Cortex of kidney (tissue), 1 donor: ENCODE measurements around the gene DCLK1.

ENCODE experiments used
- DNase-seq: peaks from one replicate; lab custom pipeline; 2025; lab: John Stamatoyannopoulos, UW

The DCLK1 gene

DNA sequence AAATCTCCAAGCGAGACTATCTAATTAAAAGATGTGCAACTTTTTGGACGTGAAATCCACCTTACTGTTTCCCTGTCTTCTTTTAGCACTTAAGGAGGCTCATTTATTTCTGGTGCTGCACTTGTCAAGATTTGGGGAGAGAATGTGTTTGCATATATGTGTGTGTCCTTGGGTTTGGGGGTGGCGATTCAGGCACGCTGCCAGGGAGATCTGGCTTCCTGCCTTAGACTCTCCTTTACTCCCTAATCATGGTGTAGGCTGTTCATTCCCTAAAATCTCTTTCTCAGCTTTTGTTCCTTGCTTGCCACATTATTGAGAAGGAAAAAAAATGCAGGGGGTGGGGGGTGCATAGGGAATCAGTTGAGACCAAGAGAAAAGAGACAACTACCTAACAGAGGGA is 271.2 kb downstream of the DCLK1 start:
- DNase-seq = no peak

DNA sequence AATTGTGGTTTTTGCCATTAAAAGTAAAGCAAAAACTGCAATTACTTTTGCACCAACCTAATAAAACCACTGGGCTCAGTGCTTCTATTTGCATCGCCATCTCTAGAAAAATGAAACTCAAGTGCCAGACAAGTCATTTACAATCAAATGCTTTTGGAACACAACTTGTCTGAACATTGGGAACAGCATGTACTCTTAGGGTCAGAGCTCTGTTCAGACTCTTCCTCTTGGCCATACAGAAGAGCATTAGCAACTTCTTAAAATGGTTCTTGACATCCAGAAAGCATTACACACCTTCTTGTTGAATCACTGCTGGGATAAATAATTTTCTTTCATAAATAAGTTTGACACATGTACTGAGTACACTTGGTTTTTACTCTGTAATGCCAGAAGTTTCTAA is 272.5 kb downstream of the DCLK1 start:
- no peak for DNase-seq

DNA sequence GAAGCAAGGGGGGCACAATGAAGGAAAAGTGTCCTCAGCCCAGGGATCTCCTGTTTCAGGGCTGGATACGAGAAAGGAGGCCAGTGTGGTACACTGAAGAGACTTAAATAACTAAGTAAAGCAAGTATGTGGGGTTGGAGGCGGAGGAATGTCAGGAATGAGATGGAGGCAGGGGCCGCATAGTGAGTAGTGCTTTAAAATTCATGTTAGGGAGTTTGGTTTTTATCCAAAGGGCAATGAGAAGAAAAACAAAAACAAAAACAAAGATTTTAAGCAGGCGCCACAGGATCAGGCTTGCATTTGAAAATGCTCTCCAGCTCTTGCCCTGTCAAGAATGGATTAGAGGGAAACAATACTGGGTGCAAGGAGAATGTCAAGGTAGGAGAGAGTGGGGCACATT is 273.4 kb downstream of the DCLK1 start:
- no peak for DNase-seq

DNA sequence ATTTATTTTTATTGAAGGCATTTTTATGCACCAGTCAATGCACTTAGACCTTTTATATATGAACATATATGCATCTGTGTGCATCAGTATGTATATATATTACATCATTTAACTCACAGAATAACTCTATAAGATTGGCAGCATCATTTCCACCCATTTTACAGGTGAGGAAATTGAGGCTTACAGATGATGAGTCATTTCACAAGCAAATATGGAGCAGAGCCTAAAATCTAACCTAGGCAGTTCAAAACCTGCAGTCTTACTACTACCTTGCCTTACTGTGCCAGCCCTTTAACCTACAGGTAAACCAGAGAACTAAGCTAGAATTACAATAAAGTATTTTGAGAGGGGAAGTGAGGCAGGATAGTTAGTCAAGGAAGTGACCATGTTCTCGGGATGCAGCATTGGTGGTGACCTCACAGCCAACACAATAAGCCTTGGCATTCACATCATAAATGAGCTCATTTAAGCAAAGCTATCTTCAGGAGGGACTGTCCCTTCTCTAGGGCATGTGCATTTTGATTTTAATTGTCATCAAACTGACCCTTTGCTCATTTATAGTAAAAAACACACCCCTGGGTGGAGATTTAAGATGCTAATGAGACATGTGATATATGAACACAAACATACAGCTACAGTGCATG is 274.3 kb downstream of the DCLK1 start:
- no peak for DNase-seq

DNA sequence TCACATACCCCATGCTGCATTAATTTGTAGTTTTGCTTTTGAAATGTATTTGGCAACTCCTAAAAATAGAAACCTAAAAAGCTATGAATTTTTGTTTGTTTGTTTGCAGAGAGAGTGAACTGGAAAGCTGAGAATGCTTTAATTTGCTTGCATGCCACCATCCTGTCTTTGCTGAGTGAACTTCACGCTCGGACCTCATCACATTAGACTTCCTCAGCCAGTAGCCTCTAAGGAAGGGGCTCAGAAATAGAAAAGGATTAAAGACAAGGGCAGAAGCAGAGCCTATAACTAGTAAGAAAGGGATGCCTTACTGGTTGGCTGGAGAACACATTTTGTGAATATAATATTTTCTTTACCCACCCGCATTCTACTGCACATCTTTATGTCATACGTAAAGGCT is 275.1 kb downstream of the DCLK1 start:
- no peak for DNase-seq

DNA sequence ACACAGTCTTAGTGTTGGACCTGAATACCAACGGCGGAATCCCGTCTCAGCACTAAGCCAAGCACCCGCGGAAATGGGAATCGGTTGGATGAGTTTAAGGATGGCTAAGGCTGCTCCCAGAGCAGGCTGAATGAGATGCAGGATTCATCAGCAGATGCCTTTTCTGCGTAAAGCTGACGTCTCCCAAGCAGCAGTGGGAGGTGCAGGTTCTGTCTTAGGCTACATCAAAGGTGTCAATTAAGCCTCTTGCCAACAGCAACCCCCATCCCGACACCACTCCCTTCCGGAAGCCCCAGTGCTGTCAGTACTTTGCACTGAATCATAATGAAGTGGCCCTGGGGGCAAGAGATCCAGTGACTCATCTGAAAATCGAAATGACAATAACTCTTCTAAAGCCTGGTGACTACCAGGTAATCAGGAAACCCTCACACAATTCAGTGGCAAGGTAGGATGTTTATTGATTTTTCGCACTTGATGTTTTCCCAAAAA is 275.6 kb downstream of the DCLK1 start:
- no peak for DNase-seq

DNA sequence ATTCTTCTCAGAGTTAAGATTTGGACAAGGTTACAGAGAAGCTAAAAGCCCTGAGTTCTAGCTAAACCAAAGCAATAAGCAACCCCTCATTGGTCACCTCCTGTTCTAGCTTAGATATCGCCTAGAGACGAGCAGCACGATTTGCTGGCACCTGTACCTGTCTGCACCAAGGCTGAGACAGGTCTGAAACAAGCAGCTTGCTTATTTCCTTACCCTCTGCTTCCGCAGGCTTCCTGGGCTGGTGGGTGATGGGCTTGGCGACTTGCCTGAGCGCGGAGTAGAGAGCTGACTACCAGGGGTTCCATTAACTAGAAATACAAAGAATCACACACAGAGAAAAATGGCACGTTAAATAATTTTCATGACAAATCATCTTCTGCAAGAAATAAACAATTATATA is 276.9 kb downstream of the DCLK1 start:
- DNase-seq = no peak

DNA sequence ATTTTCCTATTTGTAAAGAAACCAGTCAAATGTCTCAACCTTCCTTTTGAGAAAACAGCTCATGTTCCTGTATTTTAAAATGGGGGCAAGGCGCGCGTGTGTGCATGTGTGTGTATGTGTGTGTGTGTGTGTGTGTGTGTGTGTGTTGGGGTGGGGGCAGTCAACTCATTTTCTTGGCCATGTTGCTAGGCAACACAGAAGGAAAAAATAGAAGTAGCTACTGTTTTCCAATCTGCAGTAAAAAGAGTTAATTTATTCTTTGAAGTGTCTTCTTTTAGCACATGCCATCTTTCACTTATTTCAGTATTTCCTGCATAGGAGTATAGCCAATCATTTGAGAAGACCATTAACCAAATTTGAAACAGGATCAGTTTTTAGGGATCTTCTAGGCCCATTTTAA is 279.3 kb downstream of the DCLK1 start:
- no peak for DNase-seq

DNA sequence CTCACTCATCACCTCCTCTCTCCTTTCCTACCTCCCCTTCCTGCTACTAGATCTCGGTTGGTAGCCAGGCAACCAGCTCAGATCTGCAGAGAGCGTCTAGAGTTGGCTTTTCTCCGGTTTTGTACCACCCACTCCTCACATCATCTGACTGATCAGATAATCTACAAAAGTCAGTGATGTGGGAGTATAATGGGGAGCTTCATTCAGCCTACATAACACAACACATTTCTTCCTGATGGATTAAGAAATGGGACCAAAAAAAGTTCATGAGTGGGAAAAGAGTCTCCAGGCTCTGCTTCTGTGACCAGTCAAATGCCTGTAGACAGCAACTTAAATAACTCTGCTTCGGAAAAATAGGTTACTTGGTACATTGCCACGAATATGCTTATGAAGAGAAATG is 279.8 kb downstream of the DCLK1 start:
- no peak for DNase-seq

DNA sequence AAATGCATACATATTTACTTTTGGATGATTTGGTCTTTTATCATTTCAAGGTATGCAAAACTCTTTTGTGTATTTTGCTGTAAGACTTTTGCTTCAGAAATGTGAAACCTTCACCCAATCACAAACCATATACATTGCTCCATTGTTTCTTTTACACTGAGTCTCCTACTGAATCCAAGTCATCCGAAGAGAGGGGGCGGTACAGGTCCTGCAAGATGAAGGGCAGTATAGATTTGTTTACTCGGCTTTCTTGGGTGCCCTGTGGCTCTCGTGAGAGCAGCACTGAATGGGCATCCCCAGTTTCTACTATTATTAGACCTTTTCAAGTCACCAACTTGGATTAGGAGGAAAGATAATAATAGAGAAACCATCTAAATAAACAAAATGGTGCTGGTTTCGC is 280.6 kb downstream of the DCLK1 start:
- no peak for DNase-seq

DNA sequence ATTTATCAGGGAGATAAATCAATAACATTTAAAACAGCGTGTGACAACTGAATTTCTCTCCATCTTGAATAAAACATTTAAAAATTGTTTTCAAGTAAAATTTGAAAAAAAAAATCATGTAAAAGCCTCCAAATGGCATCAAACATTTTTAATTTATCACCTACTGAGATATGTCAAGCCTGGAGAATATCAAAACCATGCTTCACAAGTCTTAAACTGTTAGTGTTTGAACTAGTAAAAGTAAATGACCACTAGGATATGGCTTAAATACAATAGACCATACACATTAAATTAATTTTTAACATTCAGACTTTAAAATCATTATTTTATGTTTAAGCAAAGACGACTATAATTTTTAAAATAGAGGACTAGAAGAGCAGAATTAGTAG is 281.9 kb downstream of the DCLK1 start:
- DNase-seq = no peak

DNA sequence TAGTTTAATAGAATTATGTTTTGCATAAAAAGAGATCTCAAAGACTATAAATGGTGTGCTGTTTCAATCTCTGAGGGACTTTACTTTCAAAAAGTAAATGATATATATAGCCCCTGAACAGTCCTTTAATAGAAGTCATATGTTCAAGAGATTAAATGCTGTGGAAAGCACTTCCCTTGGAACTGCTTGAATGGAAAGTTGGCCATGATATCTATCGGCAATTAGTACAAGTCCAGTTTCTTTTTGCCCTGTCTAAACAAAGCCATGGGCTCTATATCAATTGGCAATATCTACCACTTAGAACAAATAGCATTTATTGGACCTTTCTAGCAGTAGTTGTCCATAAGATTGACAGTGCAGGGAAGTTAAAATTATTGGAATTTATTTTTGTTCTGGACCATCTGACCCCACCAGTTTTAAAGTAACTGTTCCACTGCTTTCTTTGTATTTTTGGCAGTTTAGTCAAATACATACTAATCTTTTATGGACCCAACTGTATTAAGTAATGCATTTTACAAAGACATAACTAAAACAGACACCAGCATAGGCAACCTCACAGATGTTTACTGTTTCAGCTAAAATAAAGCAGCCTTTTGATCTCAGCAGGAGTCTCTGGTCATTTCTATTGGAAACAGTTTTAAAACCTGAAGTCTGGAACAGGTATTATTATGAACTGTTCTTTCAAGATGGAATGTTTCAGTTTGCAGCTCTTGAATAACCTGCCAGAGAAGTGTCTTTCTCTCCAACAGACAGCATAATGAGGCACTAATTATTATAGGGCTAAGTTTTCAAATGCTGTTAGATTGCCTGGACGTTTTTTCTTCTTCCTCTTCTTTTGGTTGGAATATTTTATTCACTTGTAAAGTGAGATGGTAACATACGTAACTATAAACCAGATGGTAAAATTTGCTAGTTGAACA is 282.6 kb downstream of the DCLK1 start:
- DNase-seq = no peak

DNA sequence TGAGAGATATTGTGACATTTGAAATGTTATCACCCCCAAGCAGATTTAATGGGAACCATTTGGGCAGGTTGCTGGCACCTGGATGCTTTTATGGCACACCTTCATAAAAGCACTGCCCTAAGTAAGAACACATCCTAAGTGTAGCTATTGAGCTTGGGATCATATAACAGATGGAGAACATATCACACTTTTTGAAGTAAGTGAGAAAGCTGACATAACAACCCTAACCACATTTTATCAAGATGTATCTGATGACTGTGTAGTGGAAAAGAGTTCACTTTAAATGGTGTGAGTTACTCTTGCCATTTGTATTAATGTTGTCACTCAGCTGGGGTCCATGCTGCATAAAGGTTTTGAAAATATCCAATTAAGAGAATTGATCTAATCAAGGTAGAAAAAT is 287.9 kb downstream of the DCLK1 start:
- DNase-seq = no peak

DNA sequence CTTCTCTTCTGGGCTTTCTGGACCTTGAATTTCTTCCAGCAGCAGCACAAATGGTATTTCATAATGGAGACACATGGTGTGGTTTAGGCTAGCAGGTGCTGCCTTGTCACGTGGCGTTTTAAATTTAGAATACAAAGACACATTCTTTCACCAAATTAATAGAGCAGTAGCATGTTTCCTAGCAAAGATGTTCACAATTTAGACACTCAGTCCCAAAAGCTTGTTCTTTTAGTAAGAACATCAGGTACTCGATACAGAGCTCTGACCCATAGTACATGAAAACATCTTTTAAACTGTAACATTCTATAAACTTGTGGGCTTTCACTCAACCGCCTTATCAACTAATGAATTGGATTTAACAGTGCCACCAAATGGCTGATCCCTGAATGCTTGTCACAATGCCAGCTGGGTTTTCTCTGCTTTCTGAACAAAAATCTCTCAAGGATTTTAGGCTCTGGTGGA is 290.1 kb downstream of the DCLK1 start:
- DNase-seq = no peak

DNA sequence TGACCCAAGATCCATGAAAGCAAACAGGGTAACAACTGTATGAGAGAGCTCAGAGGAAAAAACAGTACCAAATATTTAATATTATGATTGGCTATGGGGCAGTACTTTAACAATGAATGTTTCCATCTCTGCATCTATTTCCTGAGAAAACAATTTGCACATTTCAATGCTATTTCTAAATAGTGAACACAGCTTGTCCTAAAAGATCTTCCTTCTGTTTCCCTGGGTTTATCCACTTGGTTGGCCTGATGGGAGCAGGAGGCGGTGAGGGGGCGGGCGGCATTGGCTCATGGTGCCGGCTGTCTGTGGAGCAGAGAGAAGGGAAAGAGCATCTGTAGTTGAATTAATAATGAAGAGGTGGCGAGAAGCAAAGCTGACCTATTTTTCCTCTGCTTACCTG is 291.4 kb downstream of the DCLK1 start:
- no peak for DNase-seq

DNA sequence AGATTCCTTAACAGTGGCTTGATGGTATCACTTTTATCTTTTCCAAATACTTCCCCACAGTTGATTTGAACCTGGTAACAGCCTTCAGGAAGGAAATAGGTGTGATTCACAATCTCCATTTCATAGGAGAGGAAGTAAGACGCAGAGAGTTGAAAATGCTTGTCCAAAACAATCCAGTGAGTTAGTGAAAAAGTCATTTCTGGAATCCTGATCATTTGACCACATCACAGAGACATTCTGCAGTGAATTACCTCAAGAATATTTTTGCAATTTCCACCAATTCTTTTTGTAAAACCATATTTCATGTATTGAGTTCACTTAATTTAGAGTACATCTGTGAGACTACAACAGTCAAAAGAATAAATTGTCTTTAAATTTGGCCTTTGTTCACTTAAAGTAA is 292.8 kb downstream of the DCLK1 start:
- no peak for DNase-seq

DNA sequence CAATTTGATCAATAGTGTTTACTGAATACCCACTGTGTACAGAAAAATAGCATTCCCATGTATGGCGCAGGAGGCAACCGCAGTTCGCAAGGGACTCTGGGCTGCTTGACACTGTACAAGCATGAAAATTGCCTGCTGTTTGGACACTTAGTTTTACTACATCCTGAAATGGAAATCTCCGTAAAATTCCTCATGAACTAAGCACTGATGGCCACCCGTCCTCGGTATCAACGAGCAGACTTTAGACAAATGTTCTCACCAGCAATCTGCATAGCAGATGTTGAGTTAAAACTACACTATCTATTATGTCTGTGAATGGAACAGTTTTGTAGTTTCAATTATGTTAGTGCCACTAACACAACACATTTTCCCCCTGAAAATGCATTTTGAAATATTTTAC is 294.7 kb downstream of the DCLK1 start:
- DNase-seq = no peak

DNA sequence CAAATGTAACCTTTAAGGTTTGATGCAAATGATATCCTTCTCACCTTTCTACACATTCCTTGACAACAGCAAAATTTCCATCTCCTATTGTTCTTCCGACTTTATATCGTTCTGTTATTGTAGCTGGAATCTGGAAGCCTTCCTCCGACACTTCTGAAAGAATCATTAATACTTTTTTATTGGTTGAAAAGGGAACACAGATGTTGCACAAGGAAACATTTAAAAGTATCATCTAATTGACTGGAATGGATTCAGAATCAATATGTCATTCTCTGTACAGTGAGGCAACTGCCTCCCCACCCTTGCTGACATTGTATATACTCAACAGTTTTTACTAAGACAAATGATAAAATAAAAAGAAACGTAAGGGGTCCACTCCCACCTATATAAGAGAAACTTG is 295.2 kb downstream of the DCLK1 start:
- no peak for DNase-seq

DNA sequence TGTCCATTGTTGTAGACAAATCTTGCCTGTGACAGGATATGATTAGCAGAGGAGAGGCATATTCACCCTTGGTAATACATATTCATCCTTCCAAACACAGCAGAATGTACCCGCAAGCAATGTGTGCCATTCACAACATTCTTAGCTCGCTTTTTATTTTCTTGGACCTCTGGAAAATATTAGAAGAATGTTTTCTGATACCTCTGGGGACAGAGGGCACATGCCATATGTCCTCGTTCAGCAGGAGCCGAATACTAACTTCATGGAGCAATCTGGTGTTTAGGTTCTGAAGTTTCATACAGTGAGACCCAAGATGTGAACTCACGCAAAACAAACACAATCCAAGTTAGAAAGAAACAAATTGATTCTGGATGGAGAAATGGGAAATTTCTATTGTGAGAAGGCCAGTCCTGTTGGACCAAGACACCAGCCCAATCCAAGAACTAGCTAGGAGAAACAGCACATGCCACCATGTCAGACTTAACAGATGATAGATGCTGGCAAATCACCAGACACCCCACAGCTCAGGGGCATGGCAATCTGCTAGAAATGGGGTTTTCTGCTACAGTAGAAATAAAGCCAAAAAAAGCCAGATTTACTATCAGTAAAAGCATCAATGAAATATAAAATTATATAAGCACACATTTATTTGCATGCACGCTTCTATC is 297.4 kb downstream of the DCLK1 start:
- no peak for DNase-seq

DNA sequence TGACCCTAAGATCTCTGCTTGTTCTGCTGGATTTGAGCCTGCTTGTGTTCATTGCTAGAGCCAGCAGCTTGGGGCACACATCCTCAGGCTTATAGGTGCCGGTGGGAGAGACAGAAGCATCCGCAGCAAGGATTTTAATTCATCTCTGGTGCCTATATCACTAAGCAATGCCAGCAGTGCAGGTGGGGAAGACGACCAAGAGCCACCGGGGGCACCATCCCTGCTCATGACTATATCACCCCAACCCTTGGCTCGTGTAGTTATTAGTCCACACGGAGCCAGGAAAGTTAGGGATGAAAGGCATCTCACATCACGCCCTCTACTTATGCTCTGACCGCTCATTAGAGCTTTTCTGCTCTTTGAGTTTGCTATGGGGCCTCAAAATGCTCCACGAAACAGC is 298.2 kb downstream of the DCLK1 start:
- DNase-seq = no peak

DNA sequence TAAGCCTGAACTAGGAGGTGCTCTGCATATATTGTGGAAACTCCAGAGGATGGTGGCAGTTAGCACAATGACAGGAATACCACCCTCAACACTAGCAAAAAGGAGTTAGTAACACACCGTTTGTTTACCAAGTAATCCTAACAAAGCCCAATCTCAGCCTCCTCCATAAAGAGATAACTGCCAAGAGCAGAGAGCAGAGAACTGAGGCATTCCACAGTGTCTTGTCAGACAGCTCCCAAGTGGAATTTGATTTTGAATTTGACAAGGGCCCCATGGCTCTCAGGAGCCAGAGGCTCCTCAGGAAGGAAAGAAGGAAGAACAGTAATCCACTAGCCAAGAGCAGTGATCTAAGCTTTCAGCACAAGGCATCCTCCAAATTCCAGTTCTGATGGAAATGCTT is 298.6 kb downstream of the DCLK1 start:
- no peak for DNase-seq

DNA sequence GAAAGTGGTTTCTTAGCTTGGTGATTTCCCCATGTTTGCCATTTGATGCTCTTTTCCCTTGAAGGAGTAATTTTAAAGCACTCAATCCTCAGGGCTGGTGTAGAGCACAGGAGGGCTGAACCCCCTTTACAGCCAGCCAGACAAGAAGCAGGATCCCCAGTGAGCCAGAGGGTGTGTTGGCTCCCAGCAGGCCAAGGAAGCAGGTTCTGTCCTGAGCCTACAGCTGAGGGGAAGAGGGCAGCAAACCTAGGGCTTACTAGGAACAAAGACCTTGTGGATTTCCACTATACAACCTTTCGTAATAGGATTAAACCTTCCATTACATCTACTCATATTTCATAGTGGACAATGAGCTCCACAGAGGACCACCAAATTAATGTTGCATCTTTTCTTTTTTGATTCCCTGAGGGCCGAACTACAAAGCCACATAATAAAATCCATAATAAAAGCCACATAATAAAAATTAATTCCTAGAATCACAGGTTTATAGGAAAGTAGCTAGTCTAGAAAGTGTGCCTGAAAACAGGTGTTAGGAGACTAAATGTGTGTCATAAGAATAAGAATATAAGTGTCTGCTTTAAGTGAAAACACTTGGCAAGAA is 300.2 kb downstream of the DCLK1 start:
- DNase-seq = no peak
